ENCODE results near the gene TTI1. TPM values are rescaled to one million over a fixed set of nuclear protein-coding genes. Genes with fewer than 3 reads are reported as not detected.
A peak's percentile ranks its signal among the peaks of the same experiment; 100 is the strongest.

TTI1 gene
- total and polyA plus RNA-seq, 9 of the 15 experiments (the other 6 are each of a cell fraction or from before 2014, with no cell fraction given) = 9.8 to 55.1 (median 39.4) TPM

- TF ChIP-seq ZBTB5 (IDR thresholded peaks at IDR 0.05) = no peak
- TF ChIP-seq KDM4B (IDR thresholded peaks at IDR 0.05; ENCODE audit: borderline replicate concordance in 2 of 2, low read depth in 1 of 2) = no peak
- TF ChIP-seq REST (IDR thresholded peaks at IDR 0.05; ENCODE audit: borderline replicate concordance) = peak; percentile 71; the same call in 1 of the 2 replicates
- TF ChIP-seq REST (CRISPR knock-in tag; IDR thresholded peaks at IDR 0.05; ENCODE audit: low read depth) = no peak
- no peak for TF ChIP-seq ZBTB11 (CRISPR knock-in tag; IDR thresholded peaks at IDR 0.05)
- TF ChIP-seq ZNF140 (CRISPR knock-in tag; IDR thresholded peaks at IDR 0.05) = no peak
- TF ChIP-seq GABPB2 (CRISPR knock-in tag; conservative IDR thresholded peaks at IDR 0.05) = no peak
- TF ChIP-seq CTBP1 (IDR thresholded peaks at IDR 0.05; ENCODE audit: borderline replicate concordance) = peak; percentile 39; the same call in 1 of the 2 replicates
- no peak for TF ChIP-seq ZNF696 (CRISPR knock-in tag; conservative IDR thresholded peaks at IDR 0.05)
- TF ChIP-seq CTCF (IDR thresholded peaks at IDR 0.05 in 2 of 3, conservative IDR thresholded peaks at IDR 0.05 in 1 of 3; ENCODE audit: insufficient read depth in 2 of 3, low read depth in 1 of 3, low read length in 3 of 3) = peak; percentile 77 to 83 (median 83)
Observed at GRCh38 chr20:38073307-38074071, 40.2 kb upstream of the TTI1 start (continued).
